GM23338 (cell line): ENCODE data around the gene OCA2. TPM values are rescaled to one million over a fixed set of nuclear protein-coding genes. Genes with fewer than 3 reads are reported as not detected.

ENCODE experiments used
- ATAC-seq: fragments of 200-7000 bp; cut with Tn5 transposase; 3 replicates; pipeline ENCODE4 v1.9.1; 2020
- DNase-seq: peaks from one replicate; pipeline ENCODE4 v3.0.0-alpha.2; 2015; ENCODE audit warnings: low spot score
- H2AFZ ChIP-seq: fragments of 200-600 bp; sonication (generic); 2 replicates; pipeline ENCODE4 v1.8.0; 2016; ENCODE audit warnings: antibody characterized with exemption, mild to moderate bottlenecking, moderate library complexity
- H3F3A ChIP-seq: fragments of 200-600 bp; sonication (generic); replicated peaks from 2 replicates; pipeline ENCODE4 v1.8.0; 2017; ENCODE audit warnings: antibody characterized with exemption, mixed run types, low read depth
- H3K27ac ChIP-seq: fragments of 200-600 bp; sonication (generic); 2 replicates; pipeline ENCODE4 v1.6.1; 2016; ENCODE audit warnings: low read depth
- H3K27me3 ChIP-seq: fragments of 200-600 bp; sonication (generic); 2 replicates; pipeline ENCODE4 v1.8.0; 2016; ENCODE audit warnings: mild to moderate bottlenecking, mixed run types, moderate library complexity; ENCODE audit not compliant: insufficient read depth
- H3K36me3 ChIP-seq: fragments of 200-600 bp; sonication (generic); 2 replicates; pipeline ENCODE4 v1.8.0; 2016; ENCODE audit warnings: mild to moderate bottlenecking; ENCODE audit not compliant: insufficient read depth
- H3K4me1 ChIP-seq: fragments of 200-600 bp; sonication (generic); 2 replicates; pipeline ENCODE4 v1.8.0; 2016; ENCODE audit warnings: mild to moderate bottlenecking, moderate library complexity; ENCODE audit not compliant: insufficient read depth
- H3K4me2 ChIP-seq: fragments of 200-600 bp; sonication (generic); 2 replicates; pipeline ENCODE4 v1.7.1; 2017; ENCODE audit warnings: mixed run types
- H3K4me3 ChIP-seq: fragments of 200-600 bp; sonication (generic); 2 replicates; pipeline ENCODE4 v1.6.1; 2016; ENCODE audit warnings: mixed run types
- H3K79me2 ChIP-seq: fragments of 200-600 bp; sonication (generic); replicated peaks from 2 replicates; pipeline ENCODE4 v1.8.0; 2017; ENCODE audit warnings: mild to moderate bottlenecking; ENCODE audit not compliant: insufficient read depth
- H3K9me2 ChIP-seq: fragments of 200-600 bp; sonication (generic); 2 replicates; pipeline ENCODE4 v1.8.0; 2017; ENCODE audit not compliant: insufficient read depth
- H4K20me1 ChIP-seq: fragments of 200-600 bp; sonication (generic); replicated peaks from 2 replicates; pipeline ENCODE4 v1.8.0; 2017; ENCODE audit warnings: mild to moderate bottlenecking; ENCODE audit not compliant: insufficient read depth
- H3K27ac Mint-ChIP-seq: 2 replicates; pipeline ENCODE4 v1.8.0; 2020; ENCODE audit warnings: inconsistent platforms, mild to moderate bottlenecking, moderate library complexity, mixed read lengths
- H3K27me3 Mint-ChIP-seq: 3 replicates; pipeline ENCODE4 v1.8.0; 2022; ENCODE audit warnings: low read depth, mild to moderate bottlenecking, moderate library complexity, mixed read lengths, inconsistent platforms; ENCODE audit not compliant: insufficient read depth, poor library complexity
- H3K36me3 Mint-ChIP-seq: 3 replicates; pipeline ENCODE4 v1.8.0; 2021; ENCODE audit warnings: low read depth, mild to moderate bottlenecking, inconsistent platforms, moderate library complexity, mixed read lengths
- H3K4me1 Mint-ChIP-seq: 3 replicates; pipeline ENCODE4 v1.8.0; 2020; ENCODE audit warnings: mild to moderate bottlenecking, inconsistent platforms, mixed read lengths
- H3K4me3 Mint-ChIP-seq: 3 replicates; pipeline ENCODE4 v1.8.0; 2021; ENCODE audit warnings: moderate library complexity, mild to moderate bottlenecking, inconsistent platforms, mixed read lengths
- H3K9me3 Mint-ChIP-seq: 3 replicates; pipeline ENCODE4 v1.8.0; 2020; ENCODE audit warnings: moderate library complexity, mild to moderate bottlenecking, inconsistent platforms, mixed read lengths
- CTCF ChIP-seq, 2 experiments: fragments of 200-600 bp in 1 of 2; sonication (generic) in 1 of 2; conservative IDR thresholded peaks; 2 replicates each; pipeline versions ENCODE4 v1.5.1 to v1.6.1; 2016 to 2017; ENCODE audit warnings: antibody characterized with exemption in 2 of 2, low read depth in 2 of 2, mild to moderate bottlenecking in 2 of 2, moderate library complexity in 1 of 2
- EZH2 ChIP-seq: fragments of 200-600 bp; sonication (generic); IDR thresholded peaks from one replicate; pipeline ENCODE4 v1.8.0; 2017; ENCODE audit warnings: antibody characterized with exemption, mild to moderate bottlenecking, low read depth; ENCODE audit not compliant: unreplicated experiment
- NANOG ChIP-seq: IDR thresholded peaks from 2 replicates; pipeline ENCODE4 v1.6.1; 2016; ENCODE audit warnings: antibody characterized with exemption, borderline replicate concordance
- POLR2AphosphoS5 ChIP-seq: IDR thresholded peaks from 2 replicates; pipeline ENCODE4 v1.6.1; 2016; ENCODE audit warnings: antibody characterized with exemption, low read depth
- STAT1 ChIP-seq: IDR thresholded peaks from one replicate; pipeline ENCODE4 v1.6.1; 2016; ENCODE audit warnings: antibody characterized with exemption; ENCODE audit not compliant: unreplicated experiment
- polyA plus RNA-seq: library from polyadenylated mRNA; unstranded; fragments of >200 nt; fragmentation: Nextera tagmentation; extraction: Ambion mirVana; gene quantifications from 2 replicates; pipeline ENCODE4 v1.2.1, GENCODE V29; 2016
- total RNA-seq: library from RNA; depleted of rRNA; stranded (reverse); fragments of >200 nt; shearing (Covaris generic); gene quantifications from 2 replicates; pipeline ENCODE4 v1.2.3, GENCODE V29; 2014
- TF ChIP-seq, protein P1 (sequence below): IDR thresholded peaks from 2 replicates; pipeline ENCODE4 v1.6.1; 2016; ENCODE audit warnings: antibody characterized with exemption
- TF ChIP-seq, protein P2 (sequence below): fragments of 250-450 bp; sonication (Bioruptor Pico); IDR thresholded peaks from 2 replicates; pipeline ENCODE4 v1.5.0; 2020; ENCODE audit warnings: mild to moderate bottlenecking, moderate library complexity

OCA2 gene
- total and polyA plus RNA-seq, 2 experiments from 2014 or later = 0.40 to 0.69 TPM

- H3K9me3 Mint-ChIP-seq = peaks cover 4% of the 10 kb centered on the region; the same call in 1 of the 3 replicates
- TF ChIP-seq, protein P1, sequence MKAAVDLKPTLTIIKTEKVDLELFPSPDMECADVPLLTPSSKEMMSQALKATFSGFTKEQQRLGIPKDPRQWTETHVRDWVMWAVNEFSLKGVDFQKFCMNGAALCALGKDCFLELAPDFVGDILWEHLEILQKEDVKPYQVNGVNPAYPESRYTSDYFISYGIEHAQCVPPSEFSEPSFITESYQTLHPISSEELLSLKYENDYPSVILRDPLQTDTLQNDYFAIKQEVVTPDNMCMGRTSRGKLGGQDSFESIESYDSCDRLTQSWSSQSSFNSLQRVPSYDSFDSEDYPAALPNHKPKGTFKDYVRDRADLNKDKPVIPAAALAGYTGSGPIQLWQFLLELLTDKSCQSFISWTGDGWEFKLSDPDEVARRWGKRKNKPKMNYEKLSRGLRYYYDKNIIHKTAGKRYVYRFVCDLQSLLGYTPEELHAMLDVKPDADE = no peak
- TF ChIP-seq NANOG = no peak
- TF ChIP-seq POLR2AphosphoS5 = no peak
- no peak for TF ChIP-seq CTCF (conservative IDR thresholded peaks at IDR 0.05; ENCODE audit: low read depth in 2 of 2)
- TF ChIP-seq, protein P2, sequence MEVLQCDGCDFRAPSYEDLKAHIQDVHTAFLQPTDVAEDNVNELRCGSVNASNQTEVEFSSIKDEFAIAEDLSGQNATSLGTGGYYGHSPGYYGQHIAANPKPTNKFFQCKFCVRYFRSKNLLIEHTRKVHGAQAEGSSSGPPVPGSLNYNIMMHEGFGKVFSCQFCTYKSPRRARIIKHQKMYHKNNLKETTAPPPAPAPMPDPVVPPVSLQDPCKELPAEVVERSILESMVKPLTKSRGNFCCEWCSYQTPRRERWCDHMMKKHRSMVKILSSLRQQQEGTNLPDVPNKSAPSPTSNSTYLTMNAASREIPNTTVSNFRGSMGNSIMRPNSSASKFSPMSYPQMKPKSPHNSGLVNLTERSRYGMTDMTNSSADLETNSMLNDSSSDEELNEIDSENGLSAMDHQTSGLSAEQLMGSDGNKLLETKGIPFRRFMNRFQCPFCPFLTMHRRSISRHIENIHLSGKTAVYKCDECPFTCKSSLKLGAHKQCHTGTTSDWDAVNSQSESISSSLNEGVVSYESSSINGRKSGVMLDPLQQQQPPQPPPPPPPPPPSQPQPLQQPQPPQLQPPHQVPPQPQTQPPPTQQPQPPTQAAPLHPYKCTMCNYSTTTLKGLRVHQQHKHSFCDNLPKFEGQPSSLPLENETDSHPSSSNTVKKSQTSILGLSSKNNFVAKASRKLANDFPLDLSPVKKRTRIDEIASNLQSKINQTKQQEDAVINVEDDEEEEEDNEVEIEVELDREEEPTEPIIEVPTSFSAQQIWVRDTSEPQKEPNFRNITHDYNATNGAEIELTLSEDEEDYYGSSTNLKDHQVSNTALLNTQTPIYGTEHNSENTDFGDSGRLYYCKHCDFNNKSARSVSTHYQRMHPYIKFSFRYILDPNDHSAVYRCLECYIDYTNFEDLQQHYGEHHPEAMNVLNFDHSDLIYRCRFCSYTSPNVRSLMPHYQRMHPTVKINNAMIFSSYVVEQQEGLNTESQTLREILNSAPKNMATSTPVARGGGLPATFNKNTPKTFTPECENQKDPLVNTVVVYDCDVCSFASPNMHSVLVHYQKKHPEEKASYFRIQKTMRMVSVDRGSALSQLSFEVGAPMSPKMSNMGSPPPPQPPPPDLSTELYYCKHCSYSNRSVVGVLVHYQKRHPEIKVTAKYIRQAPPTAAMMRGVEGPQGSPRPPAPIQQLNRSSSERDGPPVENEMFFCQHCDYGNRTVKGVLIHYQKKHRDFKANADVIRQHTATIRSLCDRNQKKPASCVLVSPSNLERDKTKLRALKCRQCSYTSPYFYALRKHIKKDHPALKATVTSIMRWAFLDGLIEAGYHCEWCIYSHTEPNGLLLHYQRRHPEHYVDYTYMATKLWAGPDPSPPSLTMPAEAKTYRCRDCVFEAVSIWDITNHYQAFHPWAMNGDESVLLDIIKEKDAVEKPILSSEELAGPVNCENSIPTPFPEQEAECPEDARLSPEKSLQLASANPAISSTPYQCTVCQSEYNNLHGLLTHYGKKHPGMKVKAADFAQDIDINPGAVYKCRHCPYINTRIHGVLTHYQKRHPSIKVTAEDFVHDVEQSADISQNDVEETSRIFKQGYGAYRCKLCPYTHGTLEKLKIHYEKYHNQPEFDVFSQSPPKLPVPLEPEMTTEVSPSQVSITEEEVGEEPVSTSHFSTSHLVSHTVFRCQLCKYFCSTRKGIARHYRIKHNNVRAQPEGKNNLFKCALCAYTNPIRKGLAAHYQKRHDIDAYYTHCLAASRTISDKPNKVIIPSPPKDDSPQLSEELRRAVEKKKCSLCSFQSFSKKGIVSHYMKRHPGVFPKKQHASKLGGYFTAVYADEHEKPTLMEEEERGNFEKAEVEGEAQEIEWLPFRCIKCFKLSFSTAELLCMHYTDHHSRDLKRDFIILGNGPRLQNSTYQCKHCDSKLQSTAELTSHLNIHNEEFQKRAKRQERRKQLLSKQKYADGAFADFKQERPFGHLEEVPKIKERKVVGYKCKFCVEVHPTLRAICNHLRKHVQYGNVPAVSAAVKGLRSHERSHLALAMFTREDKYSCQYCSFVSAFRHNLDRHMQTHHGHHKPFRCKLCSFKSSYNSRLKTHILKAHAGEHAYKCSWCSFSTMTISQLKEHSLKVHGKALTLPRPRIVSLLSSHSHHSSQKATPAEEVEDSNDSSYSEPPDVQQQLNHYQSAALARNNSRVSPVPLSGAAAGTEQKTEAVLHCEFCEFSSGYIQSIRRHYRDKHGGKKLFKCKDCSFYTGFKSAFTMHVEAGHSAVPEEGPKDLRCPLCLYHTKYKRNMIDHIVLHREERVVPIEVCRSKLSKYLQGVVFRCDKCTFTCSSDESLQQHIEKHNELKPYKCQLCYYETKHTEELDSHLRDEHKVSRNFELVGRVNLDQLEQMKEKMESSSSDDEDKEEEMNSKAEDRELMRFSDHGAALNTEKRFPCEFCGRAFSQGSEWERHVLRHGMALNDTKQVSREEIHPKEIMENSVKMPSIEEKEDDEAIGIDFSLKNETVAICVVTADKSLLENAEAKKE (CRISPR knock-in tag) = no peak
- no peak for TF ChIP-seq STAT1
- no peak for TF ChIP-seq EZH2
- H3K27ac Mint-ChIP-seq = no peak overlapping the region
Measured at GRCh38 chr15:27706300-27706699, 392.8 kb downstream of the OCA2 start.

More at GRCh38 chr15:27706300-27706699, 392.8 kb downstream of the OCA2 start:
- Histone ChIP-seq H3K4me2 (no peak overlapping the region), H3K79me2 (no peaks in the 10 kb centered on the region), H3K36me3 (no peaks in the 10 kb centered on the region), H3K4me3 (no peak overlapping the region), H2AFZ (no peak overlapping the region), H3K9me2 (peaks cover 8% of the 10 kb centered on the region; the same call in 1 of the 2 replicates), H4K20me1 (no peaks in the 10 kb centered on the region), H3F3A (no peaks in the 10 kb centered on the region), H3K4me1 (0 out of 2 replicates have a peak, but pooled peaks cover 4% of the 10 kb centered on the region), H3K27ac (no peak overlapping the region), H3K27me3 (no peaks in the 10 kb centered on the region)
- H3K36me3 Mint-ChIP-seq = no peaks in the 10 kb centered on the region; the same call in 2 of the 3 replicates
- peaks cover 5% of the 10 kb centered on the region; the same call in 2 of the 3 replicates for H3K4me1 Mint-ChIP-seq
- no peaks in the 10 kb centered on the region for H3K27me3 Mint-ChIP-seq
- DNase-seq (no peak), ATAC-seq (no peak)
- H3K4me3 Mint-ChIP-seq = no peak overlapping the region
